NCI-H774 (cell line): ENCODE results near the gene COPS7B.

Source experiments
- DNase-seq: peaks from one replicate; lab custom pipeline; 2025; lab: John Stamatoyannopoulos, UW

Gene COPS7B

GRCh38 chr2:231785822-231786176, 446 bp upstream of the COPS7B start:
- no peak for DNase-seq

GRCh38 chr2:231786917-231787292, 660 bp downstream of the COPS7B start:
- DNase-seq, result no peak

DNA sequence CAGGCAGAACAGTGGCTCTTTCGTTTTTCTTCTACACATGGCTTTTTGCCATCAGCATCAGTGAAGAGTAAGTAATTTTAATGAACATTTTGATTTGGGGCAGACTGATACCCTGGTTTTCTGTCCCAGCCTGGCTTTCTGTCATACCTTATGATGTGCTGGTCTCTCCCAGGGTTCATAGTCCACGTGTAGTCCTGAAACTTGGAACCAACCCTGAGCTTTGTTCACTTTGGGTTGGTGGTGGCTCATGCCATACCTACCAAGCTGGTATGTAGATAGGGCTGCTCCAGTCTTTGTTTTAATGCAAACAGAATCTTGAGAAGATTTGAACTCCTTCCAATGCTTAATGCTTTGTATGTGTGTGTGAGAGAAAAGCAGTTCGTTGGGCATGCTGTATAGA, 4.9 kb downstream of the COPS7B start:
- DNase-seq, result no peak

- no peak for DNase-seq
Measured at GRCh38 chr2:231794383-231794782, 8.1 kb downstream of the COPS7B start.

DNA sequence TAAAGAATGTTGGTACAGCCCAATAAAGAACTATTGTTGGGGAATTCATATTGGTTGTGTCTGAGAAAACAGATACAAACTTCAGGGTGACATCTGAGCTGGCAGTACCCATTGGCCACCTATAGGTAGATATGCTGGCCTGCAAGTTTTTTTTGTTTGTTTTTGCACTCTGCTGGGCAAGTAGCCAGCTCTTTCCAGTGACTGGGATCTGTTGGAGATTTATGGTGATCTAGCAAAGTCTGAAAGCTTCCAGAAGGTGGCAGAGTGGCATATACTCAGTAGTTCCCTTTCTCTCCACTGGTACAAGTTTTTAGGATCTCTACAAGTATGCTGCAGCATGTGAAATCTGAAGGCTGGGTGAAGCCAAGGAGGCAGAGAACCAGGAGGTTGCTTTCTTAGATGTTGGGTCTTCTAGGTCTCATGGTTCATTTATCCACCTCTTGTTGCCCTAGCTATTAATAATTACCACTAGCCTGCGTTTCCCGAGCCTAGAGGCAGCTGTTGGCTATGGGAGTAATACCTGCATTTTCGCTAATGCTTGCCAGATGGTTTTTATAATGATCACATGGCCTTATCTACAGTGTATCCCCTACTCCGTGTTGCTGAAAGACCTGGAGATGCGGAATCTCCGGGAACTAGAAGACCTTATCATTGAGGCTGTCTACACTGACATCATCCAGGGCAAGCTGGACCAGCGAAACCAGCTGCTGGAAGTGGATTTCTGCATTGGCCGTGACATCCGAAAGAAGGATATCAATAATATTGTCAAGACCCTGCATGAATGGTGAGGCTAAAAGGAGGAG, 9.5 kb downstream of the COPS7B start:
- peak; percentile 47 for DNase-seq

- no peak for DNase-seq
Measured at GRCh38 chr2:231800493-231801091, 14.3 kb downstream of the COPS7B start.

DNA sequence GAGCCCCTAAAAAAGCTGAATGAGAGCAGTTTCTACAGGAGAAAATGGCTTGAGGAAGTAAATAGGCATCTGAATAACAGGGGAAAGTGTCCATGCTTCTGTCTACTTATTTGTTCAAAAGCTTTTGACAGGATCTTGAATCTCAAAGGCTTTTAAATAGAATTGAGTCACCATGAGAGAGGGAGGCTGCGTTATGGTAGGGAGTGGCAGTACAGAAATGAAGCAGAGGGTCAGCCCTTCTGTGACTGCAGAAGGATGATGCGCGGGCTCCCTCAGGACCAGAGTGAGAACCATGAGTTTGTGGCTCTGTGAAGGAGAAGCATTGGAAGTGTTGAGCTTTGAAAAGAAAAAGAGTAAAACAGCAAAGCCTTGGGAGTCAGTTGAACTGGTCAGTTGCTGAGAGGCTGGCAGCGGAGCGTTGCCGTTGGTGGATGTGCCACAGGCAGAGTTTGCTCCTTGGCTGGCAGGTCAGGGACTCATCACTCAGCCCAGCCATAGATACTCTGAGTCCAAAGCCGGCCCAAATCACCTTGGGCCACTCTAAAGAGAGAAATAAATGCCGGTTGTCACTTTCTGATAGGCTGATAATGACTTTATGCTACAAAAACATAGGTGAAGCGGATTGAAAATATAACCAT, 17.4 kb downstream of the COPS7B start:
- no peak for DNase-seq

DNA sequence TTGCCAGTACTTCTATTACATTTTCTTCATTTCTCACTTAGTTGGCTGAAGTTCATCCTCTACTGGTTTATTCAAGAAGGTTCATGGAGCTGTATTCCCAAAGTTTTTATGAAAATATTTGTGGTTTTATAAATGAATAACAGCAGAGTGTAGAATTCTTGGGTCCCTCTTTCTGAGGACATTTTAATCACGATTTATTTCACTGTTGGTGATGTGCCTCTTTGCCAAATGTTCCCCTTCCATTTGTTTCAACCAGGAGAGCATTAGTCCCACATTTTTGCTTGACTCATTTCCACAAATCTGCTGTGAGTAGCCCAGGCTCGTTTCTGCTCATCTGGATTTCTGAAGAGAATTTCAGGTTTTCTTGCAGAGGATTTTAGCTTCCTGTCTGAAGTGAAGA, 20.8 kb downstream of the COPS7B start:
- no peak for DNase-seq

GRCh38 chr2:231810905-231811304, 24.7 kb downstream of the COPS7B start:
- DNase-seq, result no peak

- DNase-seq, result no peak
Measured at GRCh38 chr2:231816327-231817026, 30.2 kb downstream of the COPS7B start.

DNA sequence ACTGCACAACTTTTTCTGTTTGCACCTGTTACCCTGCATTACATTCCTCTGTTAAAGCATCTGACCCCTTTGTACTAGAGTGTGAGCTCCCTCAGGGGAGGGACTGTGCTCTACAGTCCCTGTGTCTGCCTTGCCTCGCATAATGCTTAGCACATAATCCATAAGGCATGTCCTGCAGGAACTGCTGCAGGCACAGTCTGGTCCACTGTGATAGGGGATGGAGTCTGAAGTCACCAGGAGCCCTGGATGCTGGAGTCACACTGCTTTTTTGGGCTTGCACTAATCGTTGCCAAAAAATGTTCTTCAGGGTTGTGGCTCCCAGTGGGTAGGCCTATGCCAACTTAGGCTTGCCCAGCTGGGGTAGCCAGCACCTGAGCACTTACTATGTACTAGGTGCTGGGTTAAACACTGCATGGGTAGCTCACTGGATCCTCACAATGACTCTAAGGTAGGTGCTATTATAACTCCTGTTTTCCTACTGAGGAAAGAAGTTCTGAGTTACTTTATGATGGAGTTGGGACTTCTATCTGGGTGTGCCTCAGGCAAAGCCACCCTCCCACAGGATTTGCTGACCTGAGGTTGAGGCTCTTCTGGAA, 33.3 kb downstream of the COPS7B start:
- DNase-seq, result no peak

DNA sequence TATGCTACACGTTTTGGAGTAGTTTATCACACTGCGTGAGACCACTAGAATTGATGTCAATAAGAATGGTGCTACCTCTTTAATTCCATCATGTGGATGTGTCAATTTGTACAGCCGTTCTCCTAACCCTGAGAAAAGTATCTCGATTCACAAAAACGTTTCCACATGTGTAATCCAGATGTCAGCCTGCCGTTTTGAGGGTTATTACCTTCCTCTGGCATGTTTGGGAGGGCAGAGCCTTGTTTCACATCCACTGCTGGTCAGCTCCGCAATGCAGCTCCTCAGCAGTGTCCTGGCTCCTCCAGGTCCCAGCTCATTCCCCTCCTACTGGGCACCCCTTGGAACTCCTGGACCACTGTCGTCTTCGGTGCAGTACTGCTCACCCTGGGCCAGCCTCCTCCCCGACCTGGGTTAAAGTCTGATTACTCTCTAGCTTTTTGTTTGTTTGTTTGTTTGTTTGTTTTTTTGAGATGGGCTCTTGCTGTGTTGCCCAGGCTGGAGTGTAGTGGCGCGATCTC, 34.6 kb downstream of the COPS7B start:
- DNase-seq, result no peak

DNA sequence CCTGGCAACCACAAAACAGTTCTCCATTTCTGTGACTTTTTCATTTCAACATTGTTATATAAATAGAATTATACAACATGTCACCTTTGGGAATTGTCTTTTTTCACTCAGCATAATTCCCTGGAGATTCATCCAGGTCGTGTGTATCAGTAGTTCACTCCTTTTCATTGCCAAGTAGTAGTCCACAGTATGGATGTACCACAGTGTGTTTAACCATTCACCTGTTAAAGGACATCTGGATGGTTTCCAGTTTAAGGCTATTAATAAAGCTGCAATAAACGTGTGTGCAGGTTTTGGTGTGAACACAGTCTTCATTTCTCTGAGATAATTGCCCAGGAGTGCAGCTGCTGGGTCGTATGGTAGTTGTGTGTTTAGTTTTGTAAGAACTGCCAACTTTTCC, 35.7 kb downstream of the COPS7B start:
- DNase-seq, result no peak

GRCh38 chr2:231853105-231853504, 66.9 kb downstream of the COPS7B start:
- DNase-seq, result no peak

DNA sequence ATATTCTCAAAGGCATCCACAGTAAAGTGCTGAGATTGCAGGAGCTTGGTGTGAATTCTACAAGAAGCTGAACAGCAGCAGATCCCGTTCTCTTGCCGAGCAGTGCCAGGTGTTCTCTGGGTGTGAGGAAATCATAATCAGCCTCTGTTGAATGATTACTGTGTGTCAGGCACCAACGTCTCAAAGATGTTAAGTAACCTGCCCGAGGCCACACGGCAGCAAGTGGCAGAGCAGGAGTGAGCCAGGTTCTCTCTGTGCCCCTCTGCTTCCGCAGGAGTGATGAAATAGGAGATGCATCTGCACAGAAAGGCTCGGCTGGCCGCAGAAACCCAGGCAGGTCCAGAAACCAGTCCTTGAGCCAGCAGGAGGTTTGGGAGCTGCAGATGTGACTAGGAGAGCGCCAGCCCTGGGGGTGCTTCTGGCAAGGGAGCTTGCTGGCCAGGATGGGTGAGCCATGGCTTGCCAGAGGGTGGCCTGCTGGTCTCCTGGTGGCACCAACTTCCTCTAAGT, 68.4 kb downstream of the COPS7B start:
- DNase-seq, result no peak

GRCh38 chr2:231856959-231857358, 70.7 kb downstream of the COPS7B start:
- DNase-seq, result no peak
